Lung (tissue), 12 donors: ENCODE data around the gene FHOD3. TPM values are rescaled to one million over a fixed set of nuclear protein-coding genes. Genes with fewer than 3 reads are reported as not detected.

Experiments used
- ATAC-seq: fragments of 200-7000 bp; cut with Tn5 transposase; one replicate; pipeline ENCODE4 v1.9.1; 2020; ENCODE audit warnings: moderate number of reproducible peaks; ENCODE audit not compliant: insufficient read depth, low FRiP score
- DNase-seq, 3 donors: peaks; one replicate each; pipeline ENCODE4 v3.0.0-alpha.2; 2013 to 2017
- H3K27ac ChIP-seq, 2 donors: one replicate each; pipeline ENCODE4 v1.5.1; 2013; ENCODE audit warnings: mild to moderate bottlenecking in 2 of 2, moderate library complexity in 2 of 2, control low read depth in 1 of 2, inconsistent platforms in 1 of 2, low read depth in 1 of 2, low read length in 1 of 2
- H3K27me3 ChIP-seq, 3 donors: one replicate each; pipeline ENCODE4 v1.5.1; 2013; ENCODE audit warnings: low read length in 2 of 3; ENCODE audit not compliant: control insufficient read depth in 3 of 3, insufficient read depth in 3 of 3
- H3K36me3 ChIP-seq, 4 donors: one replicate each; pipeline ENCODE4 v1.5.1; 2013; ENCODE audit warnings: low read length in 4 of 4, mild to moderate bottlenecking in 1 of 4, moderate library complexity in 1 of 4; ENCODE audit not compliant: control insufficient read depth in 4 of 4, insufficient read depth in 4 of 4
- H3K4me1 ChIP-seq, 5 donors: one replicate each; pipeline ENCODE4 v1.5.1; 2013; ENCODE audit warnings: low read length in 5 of 5, mild to moderate bottlenecking in 2 of 5, moderate library complexity in 1 of 5; ENCODE audit not compliant: control insufficient read depth in 5 of 5, insufficient read depth in 5 of 5
- H3K4me3 ChIP-seq: one replicate; pipeline ENCODE4 v1.5.1; 2013; ENCODE audit warnings: mild to moderate bottlenecking, control low read depth, moderate library complexity
- H3K9ac ChIP-seq, 2 donors: one replicate each; pipeline ENCODE4 v1.5.1; 2013; ENCODE audit warnings: low read length in 2 of 2, control low read depth in 1 of 2; ENCODE audit not compliant: insufficient read depth in 1 of 2
- H3K9me3 ChIP-seq, 4 donors: one replicate each; pipeline ENCODE4 v1.5.1; 2013; ENCODE audit warnings: low read length in 3 of 4, mild to moderate bottlenecking in 1 of 4, moderate library complexity in 1 of 4; ENCODE audit not compliant: control insufficient read depth in 4 of 4, insufficient read depth in 3 of 4
- CTCF ChIP-seq: IDR thresholded peaks from 2 replicates; pipeline ENCODE4 v1.5.1; 2012; ENCODE audit warnings: mild to moderate bottlenecking; ENCODE audit errors: control extremely low read depth, extremely low read depth
- WGBS, 2 donors: extraction: QIAGEN DNeasy Blood & Tissue Kit; methylation state at CpG; one replicate each; pipeline ENCODE4 v1.1.7; 2013; 5-methylcytosine and 5-hydroxymethylcytosine counted together
- polyA plus RNA-seq, 2 donors: library from polyadenylated mRNA; stranded (reverse); fragments of 200-250 nt; gene quantifications; one replicate each; pipeline ENCODE4 v1.2.1, GENCODE V29; 2013
- total RNA-seq, 2 donors: library from RNA; depleted of rRNA in 1 of 2; stranded (reverse); fragments of >200 nt in 1 of 2; gene quantifications; one replicate each; pipeline ENCODE4 v1.2.1, GENCODE V29; 2014 to 2021
- donor health status: control.
- donor health status: control.
- donor health status: Bipolar disorder and iron deficiency.
- donor health status: healthy.
- donor health status: DM: yes; HTN: yes; CAD: no.

Gene FHOD3
- total and polyA plus RNA-seq, 4 donors, result 1.0 to 7.4 (median 2.9) TPM

DNA sequence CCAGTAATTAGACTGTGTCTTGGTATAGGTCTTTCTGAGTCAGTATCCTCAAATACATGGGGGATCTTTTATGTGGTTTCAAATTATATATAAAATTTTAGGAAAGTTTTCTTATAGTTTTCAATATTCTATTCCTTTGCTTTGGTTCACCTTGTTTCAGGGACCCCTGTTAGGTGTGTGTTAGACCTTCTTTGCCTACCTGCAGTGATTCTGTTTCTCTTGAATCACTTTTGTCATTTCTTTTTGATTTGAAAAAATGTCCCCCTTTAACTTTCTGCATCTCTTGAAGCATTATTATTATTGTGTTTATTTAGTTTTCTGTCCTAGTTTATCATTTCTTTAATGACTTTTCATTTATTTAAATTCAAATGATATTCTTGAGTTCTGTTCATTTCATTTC, 98.7 kb downstream of the FHOD3 start:
- no peak for TF ChIP-seq CTCF
- Histone ChIP-seq H3K9ac (no peak overlapping the region), H3K4me1 (peaks cover 0 to 15% (median 0%) of the 10 kb centered on the region in 5 donors), H3K4me3 (no peak overlapping the region), H3K36me3 (no peaks in the 10 kb centered on the region), H3K27me3 (no peaks in the 10 kb centered on the region), H3K27ac (no peak overlapping the region), H3K9me3 (peaks cover 0 to 6% (median under 1%) of the 10 kb centered on the region in 4 donors)
- ATAC-seq, result no peak
- no peak for DNase-seq

DNA sequence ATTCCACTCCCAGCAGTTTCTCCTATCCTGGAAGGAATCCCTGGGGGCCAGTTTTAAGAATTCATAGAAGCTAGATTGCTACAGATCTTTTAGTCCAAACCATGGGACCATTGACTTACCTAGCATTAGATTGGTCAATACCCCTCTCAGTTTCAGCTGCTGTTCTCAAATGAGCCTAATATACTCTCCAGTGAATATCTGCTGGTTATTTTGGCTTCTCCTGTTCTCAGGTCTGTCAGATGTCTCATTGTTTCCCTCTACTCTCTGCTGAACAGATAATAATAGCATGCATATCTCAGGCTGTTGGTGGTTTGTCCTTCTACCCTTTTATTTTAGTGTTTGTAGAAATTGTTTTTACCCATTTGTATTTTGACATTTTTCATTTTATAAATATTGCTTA, 99.5 kb downstream of the FHOD3 start:
- no peak overlapping the region for H3K9ac ChIP-seq
- ATAC-seq (no peak), DNase-seq (no peak)
- H3K27ac ChIP-seq, result peak overlapping the region in 1 of 2 donors; percentile 80
- peaks cover 0 to 15% (median 0%) of the 10 kb centered on the region in 5 donors for H3K4me1 ChIP-seq
- peaks cover 0 to 6% (median under 1%) of the 10 kb centered on the region in 4 donors for H3K9me3 ChIP-seq
- no peaks in the 10 kb centered on the region for H3K27me3 ChIP-seq
- TF ChIP-seq CTCF, result no peak
- no peaks in the 10 kb centered on the region for H3K36me3 ChIP-seq
- no peak overlapping the region for H3K4me3 ChIP-seq

DNA sequence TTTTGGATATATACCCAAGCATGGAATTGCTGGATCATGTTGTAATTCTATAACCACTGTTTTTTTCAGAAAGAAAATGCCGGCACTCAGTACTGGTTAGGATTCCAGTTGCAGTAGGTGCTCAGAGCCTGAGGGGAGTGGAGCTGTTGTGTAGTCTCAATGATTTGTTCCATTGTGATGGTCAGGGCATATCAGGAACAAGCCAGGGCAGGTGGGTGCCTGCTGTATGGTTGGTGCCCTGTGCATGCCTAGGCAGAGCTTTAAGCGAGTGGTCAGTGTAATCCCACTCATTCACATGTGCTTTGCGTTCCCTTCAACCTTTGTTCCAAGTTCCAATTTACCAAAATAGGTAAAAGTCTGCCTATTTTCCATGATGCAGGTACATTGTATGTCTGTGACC, 100.9 kb downstream of the FHOD3 start:
- Histone ChIP-seq H3K4me1 (peaks cover 0 to 10% (median 0%) of the 10 kb centered on the region in 5 donors), H3K4me3 (no peak overlapping the region), H3K9me3 (peaks cover 0 to 6% (median under 1%) of the 10 kb centered on the region in 4 donors), H3K9ac (no peak overlapping the region), H3K27me3 (no peaks in the 10 kb centered on the region), H3K36me3 (no peaks in the 10 kb centered on the region), H3K27ac (peak overlapping the region in 1 of 2 donors; percentile 21)
- 91 to 96% methylated on average over 3 of the region's 3 CpGs for WGBS, 2 donors
- DNase-seq (no peak), ATAC-seq (no peak)
- no peak for TF ChIP-seq CTCF

DNA sequence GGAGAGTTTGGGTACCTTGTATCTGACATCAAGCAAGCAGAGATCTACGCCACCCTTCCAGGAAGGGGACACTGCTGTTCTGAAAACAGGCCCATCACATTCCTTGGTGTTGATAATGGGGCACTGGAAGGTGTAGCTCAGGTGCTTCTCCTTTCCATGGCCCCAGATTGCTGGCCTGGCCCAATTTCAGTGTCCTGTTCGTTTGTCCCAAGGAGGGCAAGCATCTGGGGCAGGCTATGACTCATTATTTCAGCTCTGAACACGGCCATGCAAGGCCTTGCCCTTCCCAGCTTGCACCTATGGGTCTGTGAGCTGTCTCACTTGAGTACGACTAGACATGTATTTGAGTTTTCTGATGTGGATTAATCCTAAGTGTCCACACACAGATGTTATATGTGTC, 101.5 kb downstream of the FHOD3 start:
- ATAC-seq, result no peak
- WGBS, 2 donors, result 75 to 80% methylated on average over 4 of the region's 4 CpGs
- no peaks in the 10 kb centered on the region for H3K27me3 ChIP-seq

More for the DNA sequence above, 101.5 kb downstream of the FHOD3 start:
- TF ChIP-seq CTCF, result no peak
- H3K27ac ChIP-seq, result peak overlapping the region in 1 of 2 donors; percentile 21
- no peak overlapping the region for H3K4me3 ChIP-seq
- no peak overlapping the region for H3K9ac ChIP-seq
- peaks cover 0 to 5% (median under 1%) of the 10 kb centered on the region in 4 donors for H3K9me3 ChIP-seq
- no peak for DNase-seq
- H3K4me1 ChIP-seq, result peaks cover 0 to 10% (median 0%) of the 10 kb centered on the region in 5 donors
- no peaks in the 10 kb centered on the region for H3K36me3 ChIP-seq
